ENCODE measurements around the gene MRAS.

MRAS gene

GRCh38 chr3:138340511-138340910 is 7.9 kb upstream of the MRAS start:
- no peak for DNase-seq (ENCODE audit: low read depth in 2 of 2)

GRCh38 chr3:138344754-138345153 is 3.6 kb upstream of the MRAS start:
- DNase-seq (ENCODE audit: low read depth in 2 of 2) = no peak

- DNase-seq (ENCODE audit: low read depth in 2 of 2) = no peak
Observed at GRCh38 chr3:138348754-138349739, 668 bp downstream of the MRAS start.

- DNase-seq (ENCODE audit: low read depth in 2 of 2) = no peak
Observed at GRCh38 chr3:138349926-138350665, 1.7 kb downstream of the MRAS start.

- no peak for DNase-seq (ENCODE audit: low read depth in 2 of 2)
Observed at GRCh38 chr3:138351151-138351550, 2.8 kb downstream of the MRAS start.

GRCh38 chr3:138351916-138352550 is 3.7 kb downstream of the MRAS start:
- DNase-seq (ENCODE audit: low read depth in 2 of 2) = no peak

GRCh38 chr3:138354376-138354775 is 6.0 kb downstream of the MRAS start:
- DNase-seq (ENCODE audit: low read depth in 2 of 2) = no peak

GRCh38 chr3:138355071-138355470 is 6.7 kb downstream of the MRAS start:
- DNase-seq (ENCODE audit: low read depth in 2 of 2) = no peak

GRCh38 chr3:138356730-138357405 is 8.5 kb downstream of the MRAS start:
- no peak for DNase-seq (ENCODE audit: low read depth in 2 of 2)

GRCh38 chr3:138359148-138359918 is 11.0 kb downstream of the MRAS start:
- no peak for DNase-seq (ENCODE audit: low read depth in 2 of 2)

- DNase-seq (ENCODE audit: low read depth in 2 of 2) = no peak
Observed at GRCh38 chr3:138359919-138360868, 11.8 kb downstream of the MRAS start.

- no peak for DNase-seq (ENCODE audit: low read depth in 2 of 2)
Observed at GRCh38 chr3:138360869-138361525, 12.6 kb downstream of the MRAS start.

GRCh38 chr3:138361561-138361971 is 13.2 kb downstream of the MRAS start:
- DNase-seq (ENCODE audit: low read depth in 2 of 2) = no peak

- no peak for DNase-seq (ENCODE audit: low read depth in 2 of 2)
Observed at GRCh38 chr3:138362538-138362937, 14.2 kb downstream of the MRAS start.

- no peak for DNase-seq (ENCODE audit: low read depth in 2 of 2)
Observed at GRCh38 chr3:138363322-138363721, 14.9 kb downstream of the MRAS start.

GRCh38 chr3:138364356-138365252 is 16.2 kb downstream of the MRAS start:
- no peak for DNase-seq (ENCODE audit: low read depth in 2 of 2)

- no peak for DNase-seq (ENCODE audit: low read depth in 2 of 2)
Observed at GRCh38 chr3:138365253-138365555, 16.8 kb downstream of the MRAS start.

GRCh38 chr3:138366006-138366759 is 17.8 kb downstream of the MRAS start:
- DNase-seq (ENCODE audit: low read depth in 2 of 2) = no peak
